HepG2 (cell line): ENCODE measurements around the gene AKNA. TPM values are rescaled to one million over a fixed set of nuclear protein-coding genes. Genes with fewer than 3 reads are reported as not detected.
A peak's percentile ranks its signal among the peaks of the same experiment; 100 is the strongest.

Source experiments
- ATAC-seq: fragments of 200-7000 bp; cut with Tn5 transposase; 3 replicates; pipeline ENCODE4 v1.9.1; 2020; ENCODE audit warnings: mild to moderate bottlenecking, moderate library complexity
- BruUV-seq: library from RNA; stranded (reverse); fragments of 400-500 nt; replicated peaks from 2 replicates; lab custom pipeline; 2021; lab: Mats Ljungman, UMichigan
- CTCF ChIA-PET: fragments of 300-600 bp; formaldehyde crosslinking; extraction: SDS; loops from one replicate; lab custom pipeline; 2021; ENCODE audit warnings: low total read pairs, inconsistent platforms, low intra/inter-chr PET ratio; lab: Yijun Ruan, JAX
- POLR2A ChIA-PET: fragments of 350-600 bp; sonication (Branson Sonifier 250); formaldehyde crosslinking; loops from one replicate; lab custom pipeline; 2020; ENCODE audit warnings: antibody characterized with exemption, inconsistent platforms; lab: Yijun Ruan, JAX
- DNase-seq: peaks from one replicate; pipeline ENCODE4 v3.0.0-alpha.2; 2015; ENCODE audit warnings: low spot score
- FAIRE-seq: peaks from 3 replicates; lab custom pipeline; 2011; peaks lifted over from hg19 to GRCh38; lab: Jason Lieb, UNC
- H2AFZ ChIP-seq: one replicate; pipeline ENCODE4 v1.6.1; 2011; ENCODE audit warnings: low read length, inconsistent platforms
- H3K27ac ChIP-seq: fragments of 300-600 bp; 3 replicates; pipeline ENCODE4 v1.8.0; 2011; ENCODE audit warnings: mixed run types, mild to moderate bottlenecking, mixed read lengths, low read length, inconsistent platforms; ENCODE audit not compliant: insufficient read depth; ENCODE audit errors: extremely low read length
- H3K27me3 ChIP-seq, 2 experiments: fragments of 200-600 bp in 1 of 2; 2 replicates in 1 of 2; 3 replicates in 1 of 2; pipeline versions ENCODE4 v1.6.0 to v1.8.0; 2011; ENCODE audit warnings: low read length in 2 of 2, mild to moderate bottlenecking in 2 of 2, moderate library complexity in 2 of 2, inconsistent platforms in 1 of 2; ENCODE audit not compliant: insufficient read depth in 2 of 2, control insufficient read depth in 1 of 2
- H3K36me3 ChIP-seq, 2 experiments: fragments of 200-600 bp in 1 of 2; replicated peaks in 1 of 2; 2 replicates in 1 of 2; 3 replicates in 1 of 2; pipeline versions ENCODE4 v1.5.1 to v1.8.0; 2011; ENCODE audit warnings: low read length in 2 of 2, inconsistent platforms in 1 of 2; ENCODE audit not compliant: insufficient read depth in 2 of 2, control insufficient read depth in 1 of 2
- H3K4me1 ChIP-seq: 2 replicates; pipeline ENCODE4 v1.5.1; 2012; ENCODE audit warnings: low read length, inconsistent platforms; ENCODE audit not compliant: insufficient read depth
- H3K4me2 ChIP-seq: 2 replicates; pipeline ENCODE4 v1.6.0; 2011; ENCODE audit warnings: low read depth, low read length, inconsistent platforms
- H3K4me3 ChIP-seq, 3 experiments: fragments of 200-600 bp in 1 of 3; sonication (generic), shearing (Covaris generic) in 1 of 3; replicated peaks in 1 of 3; 2 replicates each; pipeline ENCODE4 v1.5.1; 2011 to 2016; ENCODE audit warnings: low read length in 3 of 3, inconsistent platforms in 2 of 3, low read depth in 2 of 3, mild to moderate bottlenecking in 2 of 3, control low read depth in 1 of 3, mixed read lengths in 1 of 3; ENCODE audit not compliant: insufficient read depth in 1 of 3
- H3K79me2 ChIP-seq: one replicate; pipeline ENCODE4 v1.6.1; 2011; ENCODE audit warnings: low read length, inconsistent platforms; ENCODE audit not compliant: insufficient read depth
- H3K9ac ChIP-seq: 2 replicates; pipeline ENCODE4 v1.6.0; 2011; ENCODE audit warnings: mild to moderate bottlenecking, low read depth, low read length, inconsistent platforms; ENCODE audit not compliant: insufficient read depth
- H3K9me3 ChIP-seq: 2 replicates; pipeline ENCODE4 v1.5.1; 2012; ENCODE audit warnings: mild to moderate bottlenecking, low read length
- H4K20me1 ChIP-seq: 2 replicates; pipeline ENCODE4 v1.6.0; 2011; ENCODE audit warnings: inconsistent platforms, mild to moderate bottlenecking, low read length, moderate library complexity; ENCODE audit not compliant: insufficient read depth
- KDM2A ChIP-seq: sonication (generic); formaldehyde crosslinking; IDR thresholded peaks from 2 replicates; pipeline ENCODE4 v1.4.0; 2020; ENCODE audit warnings: low read depth, missing genetic modification reagents, borderline replicate concordance
- PATZ1 ChIP-seq: sonication (generic); formaldehyde crosslinking; IDR thresholded peaks from 2 replicates; pipeline ENCODE4 v1.4.0; 2020; ENCODE audit warnings: missing genetic modification reagents
- POGK ChIP-seq: sonication (generic); formaldehyde crosslinking; conservative IDR thresholded peaks from 2 replicates; pipeline ENCODE4 v1.8.0; 2022; ENCODE audit warnings: mild to moderate bottlenecking, moderate library complexity, missing genetic modification reagents
- SIN3B ChIP-seq: fragments of 150-350 bp; IDR thresholded peaks from 2 replicates; pipeline ENCODE4 v1.6.1; 2014; ENCODE audit warnings: low read length
- SMC3 ChIP-seq: IDR thresholded peaks from 2 replicates; pipeline ENCODE4 v1.6.1; 2011; ENCODE audit warnings: low read length, improper control_type of control experiment
- SP4 ChIP-seq: sonication (generic); formaldehyde crosslinking; IDR thresholded peaks from 2 replicates; pipeline ENCODE4 v1.8.1; 2023; ENCODE audit warnings: mild to moderate bottlenecking, missing genetic modification reagents
- TEAD3 ChIP-seq: optimal IDR thresholded peaks from 2 replicates; pipeline ENCODE3; 2016; ENCODE audit warnings: borderline replicate concordance
- UBTF ChIP-seq: sonication (generic); formaldehyde crosslinking; IDR thresholded peaks from 2 replicates; pipeline ENCODE4 v1.4.0; 2020; ENCODE audit warnings: mild to moderate bottlenecking, missing genetic modification reagents
- ZMYM3 ChIP-seq: sonication (generic); formaldehyde crosslinking; IDR thresholded peaks from 2 replicates; pipeline ENCODE4 v1.5.1; 2020; ENCODE audit warnings: mild to moderate bottlenecking, missing genetic modification reagents
- ZNF274 ChIP-seq: sonication (generic); formaldehyde crosslinking; IDR thresholded peaks from 2 replicates; pipeline ENCODE4 v1.5.1; 2020; ENCODE audit warnings: mild to moderate bottlenecking, missing genetic modification reagents
- ZNF891 ChIP-seq: sonication (generic); formaldehyde crosslinking; IDR thresholded peaks from 2 replicates; pipeline ENCODE4 v1.5.0; 2020; ENCODE audit warnings: mild to moderate bottlenecking, missing genetic modification reagents
- ZSCAN25 ChIP-seq: sonication (generic); formaldehyde crosslinking; IDR thresholded peaks from 2 replicates; pipeline ENCODE4 v1.8.0; 2022; ENCODE audit warnings: mild to moderate bottlenecking, missing genetic modification reagents
- WGBS: methylation state at CpG from one replicate; pipeline ENCODE4 v1.1.6; 2017; ENCODE audit warnings: low lambda C conversion rate; 5-methylcytosine and 5-hydroxymethylcytosine counted together
- in situ Hi-C: cut with HindIII; loops from 2 replicates; pipeline ENCODE4 v1.10.0; 2017; ENCODE audit warnings: low pct_unique_long_range_greater_than_20kb; ENCODE audit not compliant: extremely low pct_ligation_motif_present
- intact Hi-C: fragments of 100-400 bp; cut with micrococcal nuclease; formaldehyde crosslinking; loops from one replicate; pipeline ENCODE4 v1.10.0; 2022; ENCODE audit not compliant: unreplicated experiment
- polyA plus RNA-seq, 8 experiments: library from polyadenylated mRNA; depleted of rRNA in 3 of 8; stranded (reverse) in 7 of 8; unstranded in 1 of 8; fragments of >200 nt; fragmentation: Illumina TruSeq in 4 of 8; extraction: Trizol in 4 of 8; gene quantifications; 2 replicates each; pipeline versions ENCODE4 v1.2.1 to v1.2.3, GENCODE V29; 2011 to 2016; ENCODE audit warnings: low read depth in 4 of 8, missing spikeins in 1 of 8, mixed read lengths in 1 of 8; ENCODE audit not compliant: insufficient read depth in 1 of 8
- total RNA-seq, 5 experiments: library from RNA; depleted of rRNA; stranded (reverse); fragments of >200 nt; fragmentation: Illumina TruSeq; extraction: Trizol; gene quantifications; 2 replicates each; pipeline ENCODE4 v1.2.3, GENCODE V29; 2016; ENCODE audit warnings: low read depth in 1 of 5

Gene AKNA
- total and polyA plus RNA-seq, 2 of the 13 experiments (the other 11 are each of a cell fraction or from before 2014, with no cell fraction given) = 3.0 to 3.1 TPM

GRCh38 chr9:114405294-114406034 is 17.7 kb upstream of the AKNA start:
- H3K27me3 ChIP-seq = no peaks in the 10 kb centered on the region
- no peaks in the 10 kb centered on the region for H3K79me2 ChIP-seq
- 28% methylated on average over 12 of the region's 15 CpGs for WGBS
- peaks cover 29% of the 10 kb centered on the region for H3K4me1 ChIP-seq
- ATAC-seq (peak; percentile 88), DNase-seq (peak; percentile 72), FAIRE-seq (peak; percentile 70)
- intact Hi-C loops (loop anchor here (1.0 to 10.0 kb wide), 5 partner anchors 102 to 1829 kb away; no protein-coding TSS in a partner anchor), in situ Hi-C loops (loop anchor here (10.0 to 25.0 kb wide), 3 partner anchors 99 to 507 kb away; partner anchors contain the start of genes TEX53 and WHRN)
- H2AFZ ChIP-seq = no peak overlapping the region
- no peaks in the 10 kb centered on the region for H3K36me3 ChIP-seq
- no peak overlapping the region for H3K4me2 ChIP-seq
- ChIA-PET CTCF (interaction anchor here (0.8 to 1.5 kb wide), 5 partner anchors 67 to 256 kb away, joined by 3 to 25 read pairs (median 4); no protein-coding TSS in a partner anchor), POLR2A (interaction anchor here (0.6 to 1.2 kb wide), 4 partner anchors 10 to 247 kb away, joined by 3 to 10 read pairs (median 4); no protein-coding TSS in a partner anchor)
- no peak overlapping the region for H3K27ac ChIP-seq
- H3K4me3 ChIP-seq = no peak overlapping the region
- no TSS peak for BruUV-seq
- no peak overlapping the region for H3K9ac ChIP-seq
- no peaks in the 10 kb centered on the region for H3K9me3 ChIP-seq
- no peaks in the 10 kb centered on the region for H4K20me1 ChIP-seq
- peak; percentile 47; the same call in 1 of the 2 replicates for TF ChIP-seq ZMYM3 (CRISPR knock-in tag)
- TF ChIP-seq SMC3 = peak; percentile 71
- TF ChIP-seq TEAD3 = peak; percentile 7
- 0 out of 2 replicates have a peak, but pooled peaks have one; percentile 39 for TF ChIP-seq KDM2A (CRISPR knock-in tag)
- TF ChIP-seq ZNF274 (CRISPR knock-in tag) = 0 out of 2 replicates have a peak, but pooled peaks have one; percentile 48
- no peak for TF ChIP-seq ZSCAN25 (CRISPR knock-in tag)
- 0 out of 2 replicates have a peak, but pooled peaks have one; percentile 33 for TF ChIP-seq POGK
- peak; percentile 69; the same call in 1 of the 2 replicates for TF ChIP-seq ZNF891 (CRISPR knock-in tag)
- TF ChIP-seq UBTF (CRISPR knock-in tag) = 0 out of 2 replicates have a peak, but pooled peaks have one; percentile 15
- TF ChIP-seq SP4 = peak; percentile 61; the same call in 1 of the 2 replicates
- no peak for TF ChIP-seq SIN3B
- TF ChIP-seq PATZ1 (CRISPR knock-in tag) = 0 out of 2 replicates have a peak, but pooled peaks have one; percentile 19
